Glutamatergic neuron (in vitro differentiated cells): ENCODE measurements around the gene CDH4. TPM values are rescaled to one million over a fixed set of nuclear protein-coding genes. Genes with fewer than 3 reads are reported as not detected.

Experiments used
- DNase-seq: peaks from one replicate; pipeline ENCODE4 v3.0.0; 2022
- H3K27ac Mint-ChIP-seq: one replicate; pipeline ENCODE4 v1.8.0; 2020; ENCODE audit warnings: mild to moderate bottlenecking, mixed read lengths, inconsistent platforms; ENCODE audit not compliant: unreplicated experiment
- H3K27me3 Mint-ChIP-seq: one replicate; pipeline ENCODE4 v1.8.0; 2020; ENCODE audit warnings: mild to moderate bottlenecking, moderate library complexity, mixed read lengths, inconsistent platforms; ENCODE audit not compliant: unreplicated experiment
- H3K36me3 Mint-ChIP-seq: one replicate; pipeline ENCODE4 v1.8.0; 2020; ENCODE audit warnings: mild to moderate bottlenecking, mixed read lengths, inconsistent platforms; ENCODE audit not compliant: unreplicated experiment
- H3K4me1 Mint-ChIP-seq: one replicate; pipeline ENCODE4 v1.8.0; 2020; ENCODE audit warnings: mild to moderate bottlenecking, low read depth, mixed read lengths, inconsistent platforms; ENCODE audit not compliant: unreplicated experiment
- H3K4me3 Mint-ChIP-seq: one replicate; pipeline ENCODE4 v1.8.0; 2020; ENCODE audit warnings: mild to moderate bottlenecking, mixed read lengths, inconsistent platforms; ENCODE audit not compliant: unreplicated experiment
- H3K9me3 Mint-ChIP-seq: one replicate; pipeline ENCODE4 v1.8.0; 2020; ENCODE audit warnings: mild to moderate bottlenecking, moderate library complexity, mixed read lengths, inconsistent platforms; ENCODE audit not compliant: unreplicated experiment
- total RNA-seq: library from RNA; stranded (reverse); fragmentation: NEBNext Ultra II Directional; extraction: Animal tissue kit (Norgen Biotek cat#: 25700); gene quantifications from one replicate; pipeline ENCODE4 v1.2.1, GENCODE V29; 2021; ENCODE audit not compliant: unreplicated experiment
- TF ChIP-seq, protein P1 (sequence below): fragments of 200-600 bp; sonication (generic); IDR thresholded peaks from one replicate; pipeline ENCODE4 v1.5.0; 2021; ENCODE audit not compliant: partially characterized antibody, unreplicated experiment

The CDH4 gene
- total RNA-seq, 1 donor from 2014 or later: 1.2 TPM

DNA sequence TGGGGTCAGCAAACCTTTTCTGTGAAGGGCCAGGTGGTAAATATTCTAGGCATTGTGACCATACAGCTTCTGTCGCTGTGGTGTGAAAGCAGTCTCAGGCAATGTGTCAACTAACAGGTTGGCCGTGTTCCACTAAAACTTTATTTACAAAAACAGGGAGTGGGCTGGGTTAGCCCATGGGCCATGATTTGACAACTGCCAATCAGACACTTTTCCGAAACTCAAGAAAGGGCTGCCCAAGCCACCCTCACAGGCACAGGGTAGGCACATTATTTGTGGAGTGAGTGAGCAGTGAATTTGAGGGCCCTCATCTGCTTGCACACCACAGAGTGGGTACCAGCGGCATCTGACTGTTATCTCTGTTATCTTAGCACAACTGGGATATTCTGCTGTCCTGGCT lies 523.4 kb downstream of the CDH4 start:
- TF ChIP-seq, protein P1, sequence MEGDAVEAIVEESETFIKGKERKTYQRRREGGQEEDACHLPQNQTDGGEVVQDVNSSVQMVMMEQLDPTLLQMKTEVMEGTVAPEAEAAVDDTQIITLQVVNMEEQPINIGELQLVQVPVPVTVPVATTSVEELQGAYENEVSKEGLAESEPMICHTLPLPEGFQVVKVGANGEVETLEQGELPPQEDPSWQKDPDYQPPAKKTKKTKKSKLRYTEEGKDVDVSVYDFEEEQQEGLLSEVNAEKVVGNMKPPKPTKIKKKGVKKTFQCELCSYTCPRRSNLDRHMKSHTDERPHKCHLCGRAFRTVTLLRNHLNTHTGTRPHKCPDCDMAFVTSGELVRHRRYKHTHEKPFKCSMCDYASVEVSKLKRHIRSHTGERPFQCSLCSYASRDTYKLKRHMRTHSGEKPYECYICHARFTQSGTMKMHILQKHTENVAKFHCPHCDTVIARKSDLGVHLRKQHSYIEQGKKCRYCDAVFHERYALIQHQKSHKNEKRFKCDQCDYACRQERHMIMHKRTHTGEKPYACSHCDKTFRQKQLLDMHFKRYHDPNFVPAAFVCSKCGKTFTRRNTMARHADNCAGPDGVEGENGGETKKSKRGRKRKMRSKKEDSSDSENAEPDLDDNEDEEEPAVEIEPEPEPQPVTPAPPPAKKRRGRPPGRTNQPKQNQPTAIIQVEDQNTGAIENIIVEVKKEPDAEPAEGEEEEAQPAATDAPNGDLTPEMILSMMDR: no peak
- Mint-ChIP-seq H3K9me3 (peaks cover 3% of the 10 kb centered on the region), H3K4me1 (no peaks in the 10 kb centered on the region), H3K4me3 (no peak overlapping the region), H3K27me3 (peaks cover 2% of the 10 kb centered on the region), H3K27ac (no peak overlapping the region), H3K36me3 (peaks cover 1% of the 10 kb centered on the region)
- no peak for DNase-seq

DNA sequence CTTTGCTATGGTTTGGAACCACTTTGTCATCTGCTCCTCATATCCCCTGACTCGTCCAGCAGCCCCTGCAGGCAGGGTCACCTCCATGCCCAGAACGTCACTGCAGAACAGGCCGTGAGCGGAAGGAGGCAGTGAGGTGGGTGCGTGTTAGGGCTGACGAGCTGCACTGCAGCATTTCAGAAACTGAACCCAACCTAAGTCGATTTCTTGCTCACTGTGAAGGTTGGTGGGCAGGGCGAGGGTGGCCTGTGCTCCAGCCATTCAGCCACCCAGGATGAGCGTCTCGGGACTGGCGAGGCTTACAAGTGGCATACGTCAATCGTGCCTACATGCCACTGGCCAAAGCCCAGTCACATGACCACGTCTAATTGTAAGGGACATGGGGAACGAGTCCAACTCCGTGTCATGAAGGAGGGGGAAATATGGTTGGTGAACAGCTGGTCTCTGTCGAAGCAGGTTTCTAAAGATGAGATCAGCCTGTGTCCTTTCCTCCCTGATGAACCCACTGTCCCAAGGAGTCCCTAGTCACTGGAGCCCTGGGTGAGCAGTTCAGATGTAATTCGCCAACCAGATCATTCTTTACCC lies 524.5 kb downstream of the CDH4 start:
- Mint-ChIP-seq H3K4me1 (no peaks in the 10 kb centered on the region), H3K27me3 (peaks cover 2% of the 10 kb centered on the region), H3K9me3 (peaks cover 4% of the 10 kb centered on the region), H3K4me3 (no peak overlapping the region), H3K36me3 (peaks cover 13% of the 10 kb centered on the region), H3K27ac (no peak overlapping the region)
- TF ChIP-seq, protein P1: no peak
- DNase-seq: no peak

DNA sequence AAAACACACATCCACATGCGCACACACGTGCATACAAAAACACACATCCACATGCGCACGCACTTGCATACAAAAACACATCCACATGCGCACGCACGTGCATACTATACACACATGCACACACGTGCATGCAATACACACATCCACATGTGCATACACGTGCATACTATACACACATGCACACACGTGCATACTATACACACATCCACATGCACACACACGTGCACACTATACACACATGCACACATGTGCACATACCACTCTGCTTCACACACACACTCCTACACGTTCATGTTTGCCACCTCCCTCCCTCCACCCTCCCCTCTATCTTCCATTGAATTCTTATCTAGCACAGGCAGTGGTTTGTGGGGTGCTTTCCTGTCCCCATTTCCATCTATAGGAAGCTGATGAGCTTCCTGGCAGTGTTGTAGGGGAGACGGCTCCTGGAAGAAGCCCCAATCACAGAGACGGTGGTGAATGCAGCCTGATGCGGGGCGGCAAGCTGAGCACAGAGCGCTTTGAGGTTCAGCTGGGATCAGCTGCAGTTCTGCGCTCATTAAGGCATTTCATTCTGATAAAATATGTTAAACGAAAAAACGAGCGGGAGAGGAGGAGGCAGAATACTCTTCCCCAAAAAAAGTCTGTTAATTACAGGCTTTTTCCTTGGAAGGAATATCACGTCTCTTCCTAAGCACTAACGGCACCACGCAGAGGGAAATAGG lies 525.9 kb downstream of the CDH4 start:
- Mint-ChIP-seq H3K27me3 (peaks cover 2% of the 10 kb centered on the region), H3K27ac (no peak overlapping the region), H3K36me3 (peaks cover 16% of the 10 kb centered on the region), H3K9me3 (peaks cover 7% of the 10 kb centered on the region), H3K4me1 (no peaks in the 10 kb centered on the region), H3K4me3 (no peak overlapping the region)
- TF ChIP-seq, protein P1: no peak
- DNase-seq: no peak

DNA sequence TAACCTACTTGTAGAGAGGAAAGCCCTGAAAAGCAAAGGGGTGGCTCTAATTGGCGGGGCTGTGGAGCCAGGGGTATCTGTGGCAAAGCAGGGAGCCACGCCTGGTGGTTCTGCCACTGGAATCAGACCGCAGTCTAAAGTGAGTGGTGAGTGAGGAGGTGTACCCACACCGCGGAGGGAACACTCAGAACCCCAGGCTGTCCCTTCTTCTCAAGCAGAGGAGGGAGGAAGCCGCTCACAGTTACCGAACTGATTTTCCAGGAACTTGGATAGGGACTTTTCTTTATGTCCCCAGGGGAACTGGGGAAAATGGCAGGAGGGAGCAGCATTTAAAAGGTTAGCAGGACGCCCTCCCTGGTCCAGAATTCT lies 526.4 kb downstream of the CDH4 start:
- TF ChIP-seq, protein P1: no peak

More for the DNA sequence above, 526.4 kb downstream of the CDH4 start:
- no peak for DNase-seq
- H3K36me3 Mint-ChIP-seq: peaks cover 16% of the 10 kb centered on the region
- H3K9me3 Mint-ChIP-seq: peaks cover 7% of the 10 kb centered on the region
- no peak overlapping the region for H3K27ac Mint-ChIP-seq
- H3K27me3 Mint-ChIP-seq: peaks cover 2% of the 10 kb centered on the region
- H3K4me3 Mint-ChIP-seq: no peak overlapping the region
- H3K4me1 Mint-ChIP-seq: no peaks in the 10 kb centered on the region
